HL-60/S4 treated with phorbol 12-myristate 13-acetate at 8.2 ng/mL for 4 days and 3 days (cell line): ENCODE data around the gene OR7C1.
"Not testable (repeated sequence)": the region's sequence is repeated elsewhere in the genome, so short reads cannot be mapped to it uniquely, and the experiment has no call there.

ENCODE experiments used
- in situ Hi-C: fragments of 300-500 bp; cut with MboI; formaldehyde crosslinking; loops from 2 replicates; pipeline ENCODE4 v1.15.0; 2022; ENCODE audit warnings: low sequenced_read_pairs

Gene OR7C1

GRCh38 chr19:14835011-14835410, at the start of gene OR7C1, which contains the start of gene OR7A5:
Gene OR7C1, minus strand, starts transcription at chr19:14835185. Its CDS starts 35,049 bp downstream, at chr19:14800136.
Gene OR7A5, minus strand, starts transcription at chr19:14835185. Its CDS starts 6,944 bp downstream, at chr19:14828241.
- in situ Hi-C loops: no loop called here

- in situ Hi-C loops: no loop called here
These were observed 36.7 kb upstream of the OR7C1 start for GRCh38 chr19:14871619-14872230.

- in situ Hi-C loops: no loop called here
These were observed 33.5 kb upstream of the OR7C1 start for GRCh38 chr19:14868497-14868896.

GRCh38 chr19:14848822-14849221, 13.8 kb upstream of the OR7C1 start, which contains the start of gene OR7A10:
Gene OR7A10, minus strand, starts transcription at chr19:14848922. Its CDS starts 7,045 bp downstream, at chr19:14841877.
- in situ Hi-C loops: no loop called here

GRCh38 chr19:14843578-14843977, 8.6 kb upstream of the OR7C1 start:
- in situ Hi-C loops: no loop called here

GRCh38 chr19:14843169-14843568, 8.2 kb upstream of the OR7C1 start:
- in situ Hi-C loops: no loop called here

GRCh38 chr19:14840206-14840605, 5.2 kb upstream of the OR7C1 start:
- in situ Hi-C loops: no loop called here

- in situ Hi-C loops: no loop called here
These were observed 2.4 kb upstream of the OR7C1 start for GRCh38 chr19:14837391-14837790.

- in situ Hi-C loops: no loop called here
These were observed 4.3 kb downstream of the OR7C1 start for GRCh38 chr19:14830702-14831101.

- in situ Hi-C loops: no loop called here
These were observed 9.0 kb downstream of the OR7C1 start for GRCh38 chr19:14826006-14826405.

- in situ Hi-C loops: no loop called here
These were observed 13.0 kb downstream of the OR7C1 start for GRCh38 chr19:14821937-14822336.

GRCh38 chr19:14818588-14818987, 16.4 kb downstream of the OR7C1 start:
- in situ Hi-C loops: no loop called here

- in situ Hi-C loops: no loop called here
These were observed 17.9 kb downstream of the OR7C1 start for GRCh38 chr19:14817052-14817451.

GRCh38 chr19:14814982-14815652, 19.9 kb downstream of the OR7C1 start:
- in situ Hi-C loops: no loop called here

- in situ Hi-C loops: no loop called here
These were observed 25.5 kb downstream of the OR7C1 start for GRCh38 chr19:14809272-14810057.

- in situ Hi-C loops: no loop called here
These were observed 30.2 kb downstream of the OR7C1 start for GRCh38 chr19:14804765-14805164.

GRCh38 chr19:14798760-14799159, 36.2 kb downstream of the OR7C1 start:
- in situ Hi-C loops: no loop called here

GRCh38 chr19:14796021-14796420, 39.0 kb downstream of the OR7C1 start:
- in situ Hi-C loops: no loop called here

GRCh38 chr19:14795078-14795721, 39.8 kb downstream of the OR7C1 start:
- in situ Hi-C loops: no loop called here

GRCh38 chr19:14792250-14792649, 42.7 kb downstream of the OR7C1 start:
- in situ Hi-C loops: not testable (repeated sequence)

GRCh38 chr19:14786421-14786851, 48.5 kb downstream of the OR7C1 start:
- in situ Hi-C loops: no loop called here
